ENCODE results near the gene MS4A6A.
A peak's percentile ranks its signal among the peaks of the same experiment; 100 is the strongest.

The MS4A6A gene

GRCh38 chr11:60150279-60150678 lies 32.6 kb downstream of the MS4A6A start:
- no peak for DNase-seq (ENCODE audit: extremely low read depth, insufficient read length)
- H3K36me3 ChIP-seq (ENCODE audit: control insufficient read depth, insufficient read depth, low read length): no peaks in the 10 kb centered on the region
- no peak overlapping the region for H3K4me3 ChIP-seq (replicated peaks; ENCODE audit: low read depth, low read length)
- H3K27me3 ChIP-seq (replicated peaks; ENCODE audit: control insufficient read depth, insufficient read depth, low read length): no peaks in the 10 kb centered on the region
- TF ChIP-seq CTCF (IDR thresholded peaks at IDR 0.05; ENCODE audit: insufficient read depth, low read length, poor library complexity, severe bottlenecking): no peak

GRCh38 chr11:60145677-60146076 lies 37.2 kb downstream of the MS4A6A start:
- Histone ChIP-seq H3K4me3 (replicated peaks; ENCODE audit: low read depth, low read length) (no peak overlapping the region), H3K27me3 (replicated peaks; ENCODE audit: control insufficient read depth, insufficient read depth, low read length) (no peaks in the 10 kb centered on the region), H3K36me3 (ENCODE audit: control insufficient read depth, insufficient read depth, low read length) (no peaks in the 10 kb centered on the region)
- DNase-seq (ENCODE audit: extremely low read depth, insufficient read length): no peak
- TF ChIP-seq CTCF (IDR thresholded peaks at IDR 0.05; ENCODE audit: insufficient read depth, low read length, poor library complexity, severe bottlenecking): no peak

GRCh38 chr11:60143768-60144167 lies 39.1 kb downstream of the MS4A6A start:
- no peak for TF ChIP-seq CTCF (IDR thresholded peaks at IDR 0.05; ENCODE audit: insufficient read depth, low read length, poor library complexity, severe bottlenecking)
- no peaks in the 10 kb centered on the region for H3K27me3 ChIP-seq (replicated peaks; ENCODE audit: control insufficient read depth, insufficient read depth, low read length)
- DNase-seq (ENCODE audit: extremely low read depth, insufficient read length): no peak
- no peak overlapping the region for H3K4me3 ChIP-seq (replicated peaks; ENCODE audit: low read depth, low read length)
- H3K36me3 ChIP-seq (ENCODE audit: control insufficient read depth, insufficient read depth, low read length): no peaks in the 10 kb centered on the region

- no peak for TF ChIP-seq CTCF (IDR thresholded peaks at IDR 0.05; ENCODE audit: insufficient read depth, low read length, poor library complexity, severe bottlenecking)
- Histone ChIP-seq H3K36me3 (ENCODE audit: control insufficient read depth, insufficient read depth, low read length) (no peaks in the 10 kb centered on the region), H3K4me3 (replicated peaks; ENCODE audit: low read depth, low read length) (no peak overlapping the region), H3K27me3 (replicated peaks; ENCODE audit: control insufficient read depth, insufficient read depth, low read length) (no peaks in the 10 kb centered on the region)
- DNase-seq (ENCODE audit: extremely low read depth, insufficient read length): no peak
Measured at GRCh38 chr11:60133917-60134316, 49.0 kb downstream of the MS4A6A start.

- Histone ChIP-seq H3K27me3 (replicated peaks; ENCODE audit: control insufficient read depth, insufficient read depth, low read length) (no peaks in the 10 kb centered on the region), H3K36me3 (ENCODE audit: control insufficient read depth, insufficient read depth, low read length) (no peaks in the 10 kb centered on the region), H3K4me3 (replicated peaks; ENCODE audit: low read depth, low read length) (no peak overlapping the region)
- no peak for DNase-seq (ENCODE audit: extremely low read depth, insufficient read length)
- no peak for TF ChIP-seq CTCF (IDR thresholded peaks at IDR 0.05; ENCODE audit: insufficient read depth, low read length, poor library complexity, severe bottlenecking)
Measured at GRCh38 chr11:60131912-60132311, 51.0 kb downstream of the MS4A6A start.

GRCh38 chr11:60130496-60130895 lies 52.4 kb downstream of the MS4A6A start:
- no peak for DNase-seq (ENCODE audit: extremely low read depth, insufficient read length)
- Histone ChIP-seq H3K36me3 (ENCODE audit: control insufficient read depth, insufficient read depth, low read length) (no peaks in the 10 kb centered on the region), H3K27me3 (replicated peaks; ENCODE audit: control insufficient read depth, insufficient read depth, low read length) (no peaks in the 10 kb centered on the region), H3K4me3 (replicated peaks; ENCODE audit: low read depth, low read length) (no peak overlapping the region)
- peak; percentile 50 for TF ChIP-seq CTCF (IDR thresholded peaks at IDR 0.05; ENCODE audit: insufficient read depth, low read length, poor library complexity, severe bottlenecking)

All from GM06990 (cell line).